GM12864 (cell line): ENCODE measurements around the gene NLE1.
"Not testable (repeated sequence)": the region's sequence is repeated elsewhere in the genome, so short reads cannot be mapped to it uniquely, and the experiment has no call there.

Experiments
- DNase-seq: peaks from one replicate; pipeline ENCODE4 v3.0.0-alpha.2; 2011; ENCODE audit warnings: low read depth
- H3K4me3 ChIP-seq: 2 replicates; pipeline ENCODE4 v1.5.1; 2011; ENCODE audit warnings: mild to moderate bottlenecking, low read depth, low read length, control low read depth
- TF ChIP-seq, protein P1 (sequence below): IDR thresholded peaks from 2 replicates; pipeline ENCODE4 v1.5.1; 2011; ENCODE audit warnings: low read depth, mild to moderate bottlenecking, moderate library complexity, low read length, control low read depth, inconsistent platforms; ENCODE audit errors: missing control alignments

NLE1 gene

DNA sequence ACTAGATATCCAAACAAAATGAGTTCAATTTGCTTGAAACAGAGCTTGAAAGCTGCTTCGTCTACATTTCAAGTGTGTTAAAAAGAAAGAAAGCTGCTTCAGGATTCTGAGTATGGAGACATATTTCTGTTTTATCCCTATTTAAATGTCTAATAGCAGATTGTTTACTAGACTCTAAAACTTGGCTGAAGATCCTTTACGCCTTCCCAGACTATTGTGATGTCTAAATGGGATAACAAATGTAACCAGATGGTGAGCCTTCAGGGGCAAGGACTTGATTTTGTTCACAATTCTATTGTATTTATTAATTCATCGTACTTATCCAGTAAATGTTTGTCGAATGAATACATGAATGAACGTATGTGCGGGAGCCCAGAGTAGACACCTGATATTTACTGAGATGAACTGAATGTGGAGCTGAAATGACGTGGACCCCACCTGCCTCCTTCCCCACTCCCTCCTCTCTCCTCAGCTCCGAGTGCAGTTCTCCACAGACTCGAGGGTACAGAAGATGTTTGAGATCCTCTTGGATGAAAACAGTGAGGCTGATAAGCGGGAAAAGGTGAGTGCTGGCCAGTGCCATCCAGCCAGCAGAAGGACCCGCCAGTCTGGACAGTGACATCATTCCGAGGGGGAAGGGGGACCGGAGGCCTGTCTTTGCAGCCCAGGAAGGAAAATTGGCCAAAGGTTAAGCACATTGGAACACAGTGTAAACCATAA lies 10.5 kb upstream of the NLE1 start:
- H3K4me3 ChIP-seq: no peak overlapping the region
- DNase-seq: no peak
- TF ChIP-seq, protein P1, sequence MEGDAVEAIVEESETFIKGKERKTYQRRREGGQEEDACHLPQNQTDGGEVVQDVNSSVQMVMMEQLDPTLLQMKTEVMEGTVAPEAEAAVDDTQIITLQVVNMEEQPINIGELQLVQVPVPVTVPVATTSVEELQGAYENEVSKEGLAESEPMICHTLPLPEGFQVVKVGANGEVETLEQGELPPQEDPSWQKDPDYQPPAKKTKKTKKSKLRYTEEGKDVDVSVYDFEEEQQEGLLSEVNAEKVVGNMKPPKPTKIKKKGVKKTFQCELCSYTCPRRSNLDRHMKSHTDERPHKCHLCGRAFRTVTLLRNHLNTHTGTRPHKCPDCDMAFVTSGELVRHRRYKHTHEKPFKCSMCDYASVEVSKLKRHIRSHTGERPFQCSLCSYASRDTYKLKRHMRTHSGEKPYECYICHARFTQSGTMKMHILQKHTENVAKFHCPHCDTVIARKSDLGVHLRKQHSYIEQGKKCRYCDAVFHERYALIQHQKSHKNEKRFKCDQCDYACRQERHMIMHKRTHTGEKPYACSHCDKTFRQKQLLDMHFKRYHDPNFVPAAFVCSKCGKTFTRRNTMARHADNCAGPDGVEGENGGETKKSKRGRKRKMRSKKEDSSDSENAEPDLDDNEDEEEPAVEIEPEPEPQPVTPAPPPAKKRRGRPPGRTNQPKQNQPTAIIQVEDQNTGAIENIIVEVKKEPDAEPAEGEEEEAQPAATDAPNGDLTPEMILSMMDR: no peak

DNA sequence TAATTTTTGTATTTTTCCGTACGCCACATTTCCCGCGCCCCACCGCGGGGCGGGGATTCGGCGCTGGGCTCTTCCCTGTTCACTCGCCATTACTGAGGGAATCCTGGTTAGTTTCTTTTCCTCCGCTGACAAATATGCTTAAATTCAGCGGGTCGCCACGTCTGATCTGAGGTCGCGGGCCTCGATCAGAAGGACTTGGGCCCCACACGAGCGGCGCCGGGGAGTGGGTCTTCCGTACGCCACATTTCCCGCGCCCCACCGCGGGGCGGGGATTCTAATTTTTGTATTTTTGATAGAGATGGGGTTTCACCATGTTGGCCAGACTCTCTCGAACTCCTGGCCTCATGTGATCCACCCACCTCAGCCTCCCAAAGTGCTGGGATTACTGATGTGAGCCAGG lies 9.0 kb upstream of the NLE1 start:
- not testable (repeated sequence) for H3K4me3 ChIP-seq, DNase-seq

DNA sequence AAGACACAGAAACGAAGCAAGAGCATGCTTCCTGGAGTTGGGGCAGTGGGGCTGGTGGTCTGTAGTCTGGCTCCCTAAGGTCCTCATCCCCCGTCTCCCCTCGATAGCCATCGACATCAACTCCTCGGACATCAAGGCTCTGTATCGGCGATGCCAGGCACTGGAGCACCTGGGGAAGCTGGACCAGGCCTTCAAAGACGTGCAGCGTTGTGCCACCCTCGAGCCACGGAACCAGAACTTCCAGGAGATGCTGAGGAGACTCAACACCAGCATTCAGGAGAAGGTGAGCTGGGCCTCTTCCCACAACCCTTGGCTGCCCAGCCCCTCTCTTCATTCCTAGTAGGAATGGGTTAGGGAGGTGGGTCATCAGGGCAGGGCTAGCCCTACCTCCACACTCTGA lies 7.8 kb upstream of the NLE1 start:
- H3K4me3 ChIP-seq: no peak overlapping the region
- TF ChIP-seq, protein P1: no peak
- DNase-seq: no peak

DNA sequence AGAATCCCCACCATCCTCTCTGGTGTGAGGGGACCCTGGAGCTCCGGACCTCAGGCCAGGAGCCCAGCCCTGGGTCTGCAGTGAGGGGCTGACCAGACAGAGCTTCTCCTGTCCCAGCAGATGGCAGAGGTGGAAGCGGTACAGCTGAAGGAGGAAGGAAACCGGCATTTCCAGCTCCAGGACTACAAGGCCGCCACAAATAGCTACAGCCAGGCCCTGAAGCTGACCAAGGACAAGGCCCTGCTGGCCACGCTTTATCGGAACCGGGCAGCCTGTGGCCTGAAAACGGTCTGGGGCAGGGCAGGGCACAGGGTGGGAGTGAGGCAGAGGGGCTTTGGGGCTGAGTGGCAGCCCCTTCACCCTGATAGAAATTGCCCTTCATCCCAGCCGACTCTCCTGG lies 6.0 kb upstream of the NLE1 start:
- TF ChIP-seq, protein P1: no peak
- H3K4me3 ChIP-seq: no peak overlapping the region
- no peak for DNase-seq

DNA sequence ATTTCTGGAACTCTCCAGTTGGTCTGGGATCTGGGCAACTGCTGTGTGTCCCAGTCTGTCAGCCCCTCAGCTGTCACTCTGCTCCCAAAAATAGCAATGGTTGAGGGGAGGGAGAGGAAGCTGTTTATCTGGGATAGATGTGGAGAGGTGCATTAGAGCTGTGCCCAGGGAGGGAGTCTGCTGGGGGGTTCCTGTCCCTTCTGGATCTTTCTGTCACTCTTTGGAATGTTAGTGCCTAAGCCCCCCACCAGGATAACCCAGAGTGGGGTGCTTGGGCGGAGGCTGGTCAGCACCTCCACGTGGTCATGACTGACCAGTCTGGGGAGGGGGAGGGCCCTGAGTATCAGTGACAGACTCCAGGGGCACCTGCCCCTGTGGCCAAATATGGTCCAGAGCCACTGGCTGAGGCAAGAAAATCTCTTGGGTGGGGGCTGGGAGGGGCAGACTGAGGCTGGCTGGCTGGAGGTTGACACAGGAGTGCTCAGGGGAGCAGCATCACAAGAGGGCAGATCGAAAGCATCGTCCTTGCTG lies 5.3 kb upstream of the NLE1 start, which contains the start of gene UNC45B:
TSS of gene UNC45B (plus strand) at position 443 of the 531 bp plus-strand sequence. CDS start 447 bp downstream, outside the sequence.
- DNase-seq: no peak
- TF ChIP-seq, protein P1: no peak
- no peak within 1 kb of the TSS for H3K4me3 ChIP-seq

DNA sequence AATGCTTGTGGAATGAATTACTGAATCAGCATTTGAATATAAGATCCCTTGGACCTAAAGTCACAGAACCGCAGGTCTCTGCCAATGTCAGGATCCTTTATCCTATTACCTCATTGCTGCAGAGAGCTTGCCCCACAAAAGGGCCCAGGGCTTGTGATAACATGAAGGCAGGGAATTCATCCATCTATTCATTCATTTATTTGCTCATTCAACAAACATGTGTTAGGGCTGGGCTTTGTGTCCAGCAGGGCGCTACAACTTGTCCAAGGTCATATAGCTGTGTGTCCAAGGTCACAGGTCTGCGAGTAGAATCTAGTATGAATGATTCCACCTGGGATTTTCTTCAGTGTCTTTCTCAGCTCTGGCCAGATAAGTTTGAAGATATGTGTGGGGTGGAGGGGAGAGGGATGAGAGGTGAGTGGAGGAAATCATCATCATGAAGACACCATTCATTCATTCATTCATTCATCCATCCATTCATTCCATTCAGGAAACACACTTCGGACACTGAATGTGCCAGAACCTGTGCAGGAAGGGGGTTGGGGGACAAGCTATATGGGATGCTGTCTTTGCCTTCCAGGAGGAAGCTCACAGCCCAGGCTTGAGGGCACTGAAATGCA lies 4.2 kb upstream of the NLE1 start:
- DNase-seq: no peak
- no peak overlapping the region for H3K4me3 ChIP-seq
- TF ChIP-seq, protein P1: no peak

DNA sequence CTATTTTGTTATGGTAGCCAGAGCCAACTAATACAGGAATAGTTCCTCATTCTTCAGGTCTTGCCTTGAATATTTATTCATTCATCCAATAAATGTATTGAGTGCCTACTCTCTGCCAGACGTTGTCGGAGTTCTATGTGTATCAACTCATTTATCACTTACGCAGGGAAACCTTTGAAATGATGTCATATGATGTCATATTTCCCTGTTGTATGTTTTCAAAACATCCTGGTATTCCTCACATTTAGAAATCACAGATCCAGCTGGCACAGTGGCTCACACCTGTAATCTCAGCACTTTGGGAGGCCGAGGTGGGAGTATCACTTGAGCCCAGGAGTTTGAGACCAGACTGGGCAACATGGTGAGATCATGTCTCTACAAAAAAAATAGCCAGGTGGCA lies 2.7 kb upstream of the NLE1 start:
- DNase-seq: no peak
- TF ChIP-seq, protein P1: no peak
- no peak overlapping the region for H3K4me3 ChIP-seq
